DND-41 (cell line): ENCODE data around the gene TMEM245.

Source experiments
- CTCF ChIP-seq: IDR thresholded peaks from 2 replicates; pipeline ENCODE4 v1.5.1; 2012; ENCODE audit warnings: borderline replicate concordance, low read length, moderate library complexity, mild to moderate bottlenecking; ENCODE audit not compliant: poor library complexity, severe bottlenecking; ENCODE audit errors: extremely low read depth
- EZH2 ChIP-seq: IDR thresholded peaks from 3 replicates; pipeline ENCODE4 v1.6.1; 2012; ENCODE audit warnings: borderline replicate concordance, low read depth, mild to moderate bottlenecking, moderate library complexity, low read length, inconsistent platforms; ENCODE audit not compliant: severe bottlenecking

- TF ChIP-seq CTCF (no peak), EZH2 (no peak)
These were observed 141.5 kb downstream of the TMEM245 start for GRCh38 chr9:108978205-108978604.
